Psoas muscle (tissue), 8 donors: Measurements from ENCODE around the gene VRTN. TPM values are rescaled to one million over a fixed set of nuclear protein-coding genes. Genes with fewer than 3 reads are reported as not detected.

Source experiments
- ATAC-seq, 4 donors: fragments of 200-7000 bp; cut with Tn5 transposase; one replicate each; pipeline ENCODE4 v1.9.1; 2020; ENCODE audit warnings: moderate library complexity in 3 of 4, mild to moderate bottlenecking in 2 of 4
- DNase-seq, 2 donors: peaks; one replicate each; pipeline ENCODE4 v3.0.0-alpha.2; 2020
- H3K27ac ChIP-seq: fragments of 200-600 bp; one replicate; pipeline ENCODE4 v1.8.0; 2022
- H3K27me3 ChIP-seq, 3 donors: fragments of 200-600 bp in 1 of 3; one replicate each; pipeline versions ENCODE4 v1.6.1 to v1.8.0; 2013 to 2022; ENCODE audit warnings: low read length in 2 of 3, mild to moderate bottlenecking in 2 of 3, moderate library complexity in 1 of 3; ENCODE audit not compliant: insufficient read depth in 3 of 3
- H3K36me3 ChIP-seq, 2 donors: fragments of 200-600 bp in 1 of 2; one replicate each; pipeline versions ENCODE4 v1.6.1 to v1.8.0; 2013 to 2022; ENCODE audit warnings: low read depth in 1 of 2, mild to moderate bottlenecking in 1 of 2, moderate library complexity in 1 of 2; ENCODE audit not compliant: insufficient read depth in 1 of 2
- H3K4me1 ChIP-seq: fragments of 200-600 bp; one replicate; pipeline ENCODE4 v1.8.0; 2022
- H3K4me3 ChIP-seq: fragments of 200-600 bp; one replicate; pipeline ENCODE4 v1.8.0; 2022; ENCODE audit warnings: mild to moderate bottlenecking
- H3K9me3 ChIP-seq: fragments of 200-600 bp; one replicate; pipeline ENCODE4 v1.8.0; 2022
- CTCF ChIP-seq: fragments of 200-600 bp; IDR thresholded peaks from one replicate; pipeline ENCODE4 v1.8.0; 2022; ENCODE audit warnings: antibody characterized with exemption
- WGBS, 3 donors: extraction: QIAGEN DNeasy Blood & Tissue Kit; methylation state at CpG; one replicate each; pipeline versions ENCODE4 v1.1.6 to v1.1.7; 2013; 5-methylcytosine and 5-hydroxymethylcytosine counted together
- intact Hi-C, 2 donors: fragments of 100-400 bp; cut with DNase I; formaldehyde crosslinking; loops; one replicate each; pipeline versions ENCODE4 v1.11.0 to v1.14.2; 2022
- polyA plus RNA-seq, 3 donors: library from polyadenylated mRNA; stranded (reverse); fragments of 200-250 nt; gene quantifications; one replicate each; pipeline ENCODE4 v1.2.3, GENCODE V29; 2013
- total RNA-seq, 4 donors: library from RNA; stranded (reverse); fragmentation: NEBNext Ultra II Directional in 2 of 4; extraction: Animal tissue kit (Norgen Biotek cat#: 25700) in 2 of 4; gene quantifications; one replicate each; pipeline versions ENCODE4 v1.2.1 to v1.2.4, GENCODE V29; 2021 to 2023
- donor health status: healthy with polysubstance abuse.
- donor health status: DM: no; HTN: no; CAD: no; lungs with moderate emphysema.
- donor health status: Bipolar disorder and iron deficiency.
- donor health status: healthy.
- donor health status: DM: yes; HTN: yes; CAD: no.
- donor health status: DM: no; HTN: no; CAD: no.
- donor health status: DM: no; HTN: no; CAD: no.
- donor health status: DM: yes; HTN: yes; CAD: no.

VRTN gene
- total and polyA plus RNA-seq, 7 donors: not detected

- no peak for TF ChIP-seq CTCF
- no peak for ATAC-seq
- Histone ChIP-seq H3K9me3 (no peaks in the 10 kb centered on the region), H3K4me1 (no peaks in the 10 kb centered on the region), H3K36me3 (no peaks in the 10 kb centered on the region), H3K27ac (no peak overlapping the region), H3K27me3 (peaks cover 0 to 20% (median 1%) of the 10 kb centered on the region in 3 donors), H3K4me3 (no peak overlapping the region)
- intact Hi-C loops: no loop called here
- WGBS, 3 donors: 2 to 9% (median 9%) methylated on average over 1 of the region's 1 CpG
- DNase-seq: no peak
Observed at GRCh38 chr14:74350928-74351323, 2.7 kb downstream of the VRTN start.

GRCh38 chr14:74356892-74357575 is 8.8 kb downstream of the VRTN start:
- no peak for TF ChIP-seq CTCF
- Histone ChIP-seq H3K4me3 (no peak overlapping the region), H3K36me3 (no peaks in the 10 kb centered on the region), H3K9me3 (no peaks in the 10 kb centered on the region), H3K4me1 (no peaks in the 10 kb centered on the region), H3K27me3 (peaks cover 0 to 11% (median 0%) of the 10 kb centered on the region in 3 donors), H3K27ac (no peak overlapping the region)
- 89 to 91% (median 91%) methylated on average over 32 of the region's 32 CpGs for WGBS, 3 donors
- DNase-seq: no peak
- no peak for ATAC-seq
- intact Hi-C loops: no loop called here

- intact Hi-C loops: no loop called here
- WGBS, 3 donors: 86 to 89% (median 88%) methylated on average over 19 of the region's 19 CpGs
Observed at GRCh38 chr14:74357585-74357984, 9.3 kb downstream of the VRTN start.

GRCh38 chr14:74358176-74358829 is 10.0 kb downstream of the VRTN start:
- no peak overlapping the region for H3K27ac ChIP-seq
- H3K9me3 ChIP-seq: no peaks in the 10 kb centered on the region
- DNase-seq: no peak
- intact Hi-C loops: no loop called here
- WGBS, 3 donors: 91 to 92% (median 91%) methylated on average over 17 of the region's 17 CpGs
- no peak for ATAC-seq
- H3K4me1 ChIP-seq: no peaks in the 10 kb centered on the region
- no peak for TF ChIP-seq CTCF
- H3K27me3 ChIP-seq: peaks cover 0 to 8% (median 0%) of the 10 kb centered on the region in 3 donors
- H3K4me3 ChIP-seq: no peak overlapping the region
- no peaks in the 10 kb centered on the region for H3K36me3 ChIP-seq

More at GRCh38 chr14:74357585-74357984, 9.3 kb downstream of the VRTN start:
- peaks cover 0 to 10% (median 0%) of the 10 kb centered on the region in 3 donors for H3K27me3 ChIP-seq
- no peak overlapping the region for H3K27ac ChIP-seq
- no peak overlapping the region for H3K4me3 ChIP-seq
- H3K4me1 ChIP-seq: no peaks in the 10 kb centered on the region
- no peak for DNase-seq
- H3K36me3 ChIP-seq: no peaks in the 10 kb centered on the region
- TF ChIP-seq CTCF: no peak
- ATAC-seq: no peak
- H3K9me3 ChIP-seq: no peaks in the 10 kb centered on the region
